RWPE1 (cell line): Measurements from ENCODE around the gene ITGB8.
"Not testable (repeated sequence)": the region's sequence is repeated elsewhere in the genome, so short reads cannot be mapped to it uniquely, and the experiment has no call there.

ENCODE experiments used
- CTCF ChIA-PET: fragments of 350-600 bp; sonication (Branson Sonifier 250); formaldehyde crosslinking; extraction: SDS; loops from one replicate; lab custom pipeline; 2021; lab: Yijun Ruan, JAX
- POLR2A ChIA-PET: fragments of 400-600 bp; formaldehyde crosslinking; extraction: SDS; loops from one replicate; lab custom pipeline; 2020; ENCODE audit warnings: antibody characterized with exemption; ENCODE audit not compliant: low non-redundant PET; lab: Yijun Ruan, JAX
- DNase-seq: peaks from one replicate; pipeline ENCODE4 v3.0.0; 2012; ENCODE audit warnings: low spot score
- H3K27ac ChIP-seq: fragments of 450-650 bp; 2 replicates; pipeline ENCODE4 v1.5.1; 2017
- TF ChIP-seq, protein P1 (sequence below): fragments of 450-650 bp; conservative IDR thresholded peaks from 2 replicates; pipeline ENCODE4 v1.5.1; 2017; ENCODE audit warnings: low read depth, mild to moderate bottlenecking

Gene ITGB8

DNA sequence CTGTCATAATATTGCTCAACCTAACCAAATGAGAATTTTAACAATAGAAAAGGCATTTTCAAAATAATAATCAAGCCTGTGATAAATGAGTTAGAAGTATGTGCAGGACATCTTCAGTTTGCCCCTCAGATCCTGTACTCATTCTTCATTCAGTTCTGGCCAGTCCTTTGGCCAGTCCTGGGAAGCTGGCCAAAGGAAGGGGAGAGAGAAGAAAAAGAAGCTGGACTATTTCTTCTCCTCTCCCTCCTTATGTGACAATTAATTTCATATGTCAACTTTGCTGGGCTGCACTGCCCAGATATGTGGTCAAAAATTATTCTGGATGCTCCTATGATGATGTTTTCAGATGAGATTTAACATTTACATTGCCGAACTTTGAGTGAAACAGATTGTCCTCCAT lies 31.6 kb upstream of the ITGB8 start:
- CTCF ChIA-PET: interaction anchor here (0.5 kb wide), 1 partner anchor 31 kb away, joined by 4 read pairs; no protein-coding TSS in a partner anchor
- POLR2A ChIA-PET: no interaction called here
- DNase-seq: no peak
- TF ChIP-seq, protein P1, sequence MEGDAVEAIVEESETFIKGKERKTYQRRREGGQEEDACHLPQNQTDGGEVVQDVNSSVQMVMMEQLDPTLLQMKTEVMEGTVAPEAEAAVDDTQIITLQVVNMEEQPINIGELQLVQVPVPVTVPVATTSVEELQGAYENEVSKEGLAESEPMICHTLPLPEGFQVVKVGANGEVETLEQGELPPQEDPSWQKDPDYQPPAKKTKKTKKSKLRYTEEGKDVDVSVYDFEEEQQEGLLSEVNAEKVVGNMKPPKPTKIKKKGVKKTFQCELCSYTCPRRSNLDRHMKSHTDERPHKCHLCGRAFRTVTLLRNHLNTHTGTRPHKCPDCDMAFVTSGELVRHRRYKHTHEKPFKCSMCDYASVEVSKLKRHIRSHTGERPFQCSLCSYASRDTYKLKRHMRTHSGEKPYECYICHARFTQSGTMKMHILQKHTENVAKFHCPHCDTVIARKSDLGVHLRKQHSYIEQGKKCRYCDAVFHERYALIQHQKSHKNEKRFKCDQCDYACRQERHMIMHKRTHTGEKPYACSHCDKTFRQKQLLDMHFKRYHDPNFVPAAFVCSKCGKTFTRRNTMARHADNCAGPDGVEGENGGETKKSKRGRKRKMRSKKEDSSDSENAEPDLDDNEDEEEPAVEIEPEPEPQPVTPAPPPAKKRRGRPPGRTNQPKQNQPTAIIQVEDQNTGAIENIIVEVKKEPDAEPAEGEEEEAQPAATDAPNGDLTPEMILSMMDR: no peak
- H3K27ac ChIP-seq: no peak overlapping the region

DNA sequence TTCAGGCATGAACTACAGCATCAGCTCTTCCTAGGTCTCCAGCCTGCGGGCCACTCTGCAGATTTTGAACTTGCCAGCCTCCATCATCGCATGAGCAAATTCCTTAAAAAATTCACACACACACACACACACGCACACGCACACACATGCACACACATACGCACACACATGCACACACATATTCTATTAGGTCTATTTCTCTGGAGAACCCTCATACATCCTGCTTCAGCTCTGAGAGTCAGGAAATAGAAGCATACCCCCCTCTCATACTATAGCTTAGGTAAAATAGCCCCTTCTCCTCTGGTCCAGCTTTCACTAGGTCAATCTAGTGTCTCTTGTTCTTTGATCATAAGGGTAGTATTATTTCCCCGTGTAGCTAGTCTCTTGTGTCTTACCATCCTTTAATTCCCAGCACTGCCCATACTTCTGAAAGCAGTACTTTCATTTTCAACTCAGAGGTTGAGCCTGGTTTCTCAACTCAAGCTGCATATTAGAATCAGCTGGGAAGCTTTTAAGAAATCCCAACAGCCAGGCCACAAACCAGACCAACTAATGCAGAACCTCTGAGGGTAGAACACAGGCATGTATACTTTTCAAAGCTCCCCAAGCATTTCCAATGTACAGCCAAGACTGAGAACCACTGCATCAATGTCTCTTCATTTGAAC lies 30.9 kb upstream of the ITGB8 start:
- CTCF ChIA-PET: no interaction called here
- TF ChIP-seq, protein P1: no peak
- POLR2A ChIA-PET: no interaction called here
- no peak overlapping the region for H3K27ac ChIP-seq
- no peak for DNase-seq

DNA sequence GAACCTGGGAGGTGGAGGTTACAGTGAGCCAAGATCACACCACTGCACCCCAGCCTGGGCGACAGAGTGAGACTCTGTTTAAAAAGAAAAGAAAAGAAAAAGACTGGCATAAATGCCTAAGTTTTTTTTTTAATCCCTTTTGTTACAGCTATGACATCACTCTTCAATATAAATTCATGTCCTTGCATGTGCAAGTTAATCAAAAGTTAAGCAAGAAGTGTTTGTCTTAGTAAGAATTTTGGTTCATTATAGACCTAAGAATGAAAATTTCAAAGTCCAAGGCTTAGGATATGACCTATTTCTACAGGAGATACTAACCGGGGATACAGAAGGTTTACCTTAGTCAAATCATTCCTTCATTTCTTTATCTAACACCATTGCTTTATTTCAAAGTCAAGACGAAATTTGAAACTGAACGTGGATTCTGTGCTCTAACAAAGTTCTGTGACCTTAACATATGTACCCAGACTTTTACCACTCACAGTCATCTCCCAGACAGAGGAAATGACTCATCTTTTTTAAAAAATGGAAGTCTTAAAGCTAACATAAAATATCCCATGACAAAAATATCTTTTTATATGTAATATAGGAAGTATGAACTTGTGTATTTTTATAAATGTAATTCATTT lies 29.3 kb upstream of the ITGB8 start:
- ChIA-PET CTCF (interaction anchor here (0.8 kb wide), 1 partner anchor 554 kb away, joined by 3 read pairs; no protein-coding TSS in a partner anchor), POLR2A (no interaction called here)
- DNase-seq: peak; percentile 38
- peak overlapping the region; percentile 90 for H3K27ac ChIP-seq
- TF ChIP-seq, protein P1: no peak

DNA sequence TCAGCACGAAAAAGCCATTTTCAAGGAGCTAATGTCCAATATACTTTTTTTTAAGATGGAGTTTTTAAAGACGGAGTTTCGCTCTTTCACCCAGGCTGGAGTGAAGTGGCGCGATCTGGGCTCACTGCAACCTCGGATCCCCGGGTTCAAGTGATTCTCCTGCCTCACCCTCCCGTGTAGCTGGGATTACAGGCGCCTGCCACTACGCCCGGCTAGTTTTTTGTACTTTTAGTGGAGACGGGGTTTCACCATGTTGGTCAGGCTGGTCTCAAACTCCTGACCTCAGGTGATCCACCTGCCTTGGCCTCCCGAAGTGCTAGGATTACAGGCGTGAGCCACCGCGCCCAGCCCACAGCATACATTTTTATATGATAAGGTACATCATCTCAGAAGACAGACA lies 28.4 kb upstream of the ITGB8 start:
- H3K27ac ChIP-seq: peak overlapping the region; percentile 71
- POLR2A ChIA-PET, DNase-seq: not testable (repeated sequence)
- CTCF ChIA-PET: interaction anchor here (0.5 to 1.0 kb wide), 4 partner anchors 130 to 555 kb away, joined by 3 read pairs; no protein-coding TSS in a partner anchor

DNA sequence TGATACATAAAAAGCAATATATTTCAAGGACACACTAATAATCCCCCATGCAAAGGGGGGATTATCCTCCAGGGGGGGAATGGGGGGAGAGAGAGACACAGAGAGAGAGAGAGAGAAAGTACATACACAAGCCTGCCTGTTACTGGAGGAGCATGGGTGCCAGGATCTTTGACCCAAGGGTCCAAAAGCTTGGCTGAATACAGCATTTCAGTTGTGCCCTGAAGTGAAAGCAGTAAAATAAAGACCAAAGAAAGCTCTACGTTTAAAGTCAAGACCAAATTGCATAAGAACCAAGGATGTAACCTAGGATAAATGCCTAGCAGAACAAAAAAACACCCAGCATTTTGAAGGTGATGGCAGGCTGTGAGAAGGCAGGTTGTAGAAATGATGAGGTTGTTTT lies 27.8 kb upstream of the ITGB8 start:
- no peak for DNase-seq
- no peak overlapping the region for H3K27ac ChIP-seq
- TF ChIP-seq, protein P1: no peak
- ChIA-PET CTCF (interaction anchor here (0.7 to 1.0 kb wide), 2 partner anchors 130 to 273 kb away, joined by 3 read pairs; no protein-coding TSS in a partner anchor), POLR2A (no interaction called here)

DNA sequence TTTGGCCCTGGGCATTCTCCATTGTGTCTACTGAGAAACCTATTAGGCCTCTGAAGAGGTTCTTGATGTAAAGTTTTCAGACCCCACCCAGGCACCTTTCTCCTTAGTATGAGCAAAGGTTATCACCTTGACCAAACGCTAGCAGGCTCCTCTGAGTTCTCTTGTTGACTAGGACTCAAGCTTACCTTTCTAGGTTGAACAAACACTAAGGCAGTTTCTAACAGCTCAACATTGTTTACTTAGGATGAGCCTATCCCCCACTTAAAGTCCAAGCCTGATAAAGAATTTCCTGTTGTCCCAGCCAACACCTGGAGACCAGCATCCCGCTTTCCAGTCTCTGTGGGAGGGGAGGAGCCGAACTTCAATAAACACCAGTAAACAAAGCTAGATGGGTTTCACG lies 26.3 kb upstream of the ITGB8 start:
- ChIA-PET POLR2A (no interaction called here), CTCF (no interaction called here)
- DNase-seq: no peak

More for the DNA sequence above, 26.3 kb upstream of the ITGB8 start:
- TF ChIP-seq, protein P1: no peak
- H3K27ac ChIP-seq: no peak overlapping the region
